ENCODE results near the gene KIAA1549.

DNA sequence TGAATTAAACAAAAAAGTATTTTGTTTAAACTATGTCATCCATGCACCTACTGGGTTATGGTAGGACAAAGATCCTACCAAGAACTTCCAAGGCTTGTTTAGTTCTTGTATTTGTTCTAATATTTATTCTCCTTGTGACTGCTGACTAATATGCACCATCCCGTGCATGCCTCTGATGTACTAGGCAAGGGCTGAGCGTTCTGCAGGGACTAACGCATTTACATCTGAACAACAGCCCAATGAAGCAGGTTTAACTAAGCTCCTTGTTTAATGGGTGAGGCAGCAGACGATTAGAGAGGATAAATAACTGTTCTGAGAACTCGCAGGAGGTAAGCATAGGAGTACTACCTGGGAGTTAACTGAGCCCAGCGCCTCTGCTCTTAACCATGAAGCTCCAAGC lies 64.9 kb downstream of the KIAA1549 start:
- TF ChIP-seq, protein P1, sequence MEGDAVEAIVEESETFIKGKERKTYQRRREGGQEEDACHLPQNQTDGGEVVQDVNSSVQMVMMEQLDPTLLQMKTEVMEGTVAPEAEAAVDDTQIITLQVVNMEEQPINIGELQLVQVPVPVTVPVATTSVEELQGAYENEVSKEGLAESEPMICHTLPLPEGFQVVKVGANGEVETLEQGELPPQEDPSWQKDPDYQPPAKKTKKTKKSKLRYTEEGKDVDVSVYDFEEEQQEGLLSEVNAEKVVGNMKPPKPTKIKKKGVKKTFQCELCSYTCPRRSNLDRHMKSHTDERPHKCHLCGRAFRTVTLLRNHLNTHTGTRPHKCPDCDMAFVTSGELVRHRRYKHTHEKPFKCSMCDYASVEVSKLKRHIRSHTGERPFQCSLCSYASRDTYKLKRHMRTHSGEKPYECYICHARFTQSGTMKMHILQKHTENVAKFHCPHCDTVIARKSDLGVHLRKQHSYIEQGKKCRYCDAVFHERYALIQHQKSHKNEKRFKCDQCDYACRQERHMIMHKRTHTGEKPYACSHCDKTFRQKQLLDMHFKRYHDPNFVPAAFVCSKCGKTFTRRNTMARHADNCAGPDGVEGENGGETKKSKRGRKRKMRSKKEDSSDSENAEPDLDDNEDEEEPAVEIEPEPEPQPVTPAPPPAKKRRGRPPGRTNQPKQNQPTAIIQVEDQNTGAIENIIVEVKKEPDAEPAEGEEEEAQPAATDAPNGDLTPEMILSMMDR (IDR thresholded peaks at IDR 0.05) = no peak
- TF ChIP-seq POLR2A (IDR thresholded peaks at IDR 0.05) = no peak
